Posterior vena cava (tissue), 2 donors: ENCODE results near the gene SSTR5. TPM values are rescaled to one million over a fixed set of nuclear protein-coding genes. Genes with fewer than 3 reads are reported as not detected.

ENCODE experiments used
- DNase-seq: peaks from one replicate; pipeline ENCODE4 v3.0.0-alpha.2; 2020; ENCODE audit warnings: low spot score
- intact Hi-C, 2 donors: fragments of 100-400 bp; cut with DNase I; formaldehyde crosslinking; loops; one replicate each; pipeline versions ENCODE4 v1.14.1 to v1.14.2; 2022 to 2023
- total RNA-seq, 2 donors: library from RNA; stranded (reverse); fragmentation: NEBNext Ultra II Directional; extraction: Animal tissue kit (Norgen Biotek cat#: 25700); gene quantifications; one replicate each; pipeline ENCODE4 v1.2.1, GENCODE V29; 2021
- donor health status: DM: yes; HTN: yes; CAD: no.
- donor health status: DM: yes; HTN: yes; CAD: no.

SSTR5 gene
- total RNA-seq, 2 donors from 2014 or later = not detected

- no peak for DNase-seq
- intact Hi-C loops = no loop called here
Observed at GRCh38 chr16:1108299-1109252, 36.0 kb downstream of the SSTR5 start.

- DNase-seq = no peak
- intact Hi-C loops = loop anchor here in 1 of 2 donors (5.0 kb wide), 1 partner anchor 38 kb away; no protein-coding TSS in a partner anchor
Observed at GRCh38 chr16:1109648-1110047, 37.1 kb downstream of the SSTR5 start.

GRCh38 chr16:1112506-1113184 lies 40.1 kb downstream of the SSTR5 start:
- intact Hi-C loops = loop anchor here in 1 of 2 donors (5.0 kb wide), 1 partner anchor 35 kb away; no protein-coding TSS in a partner anchor
- DNase-seq = no peak

- no peak for DNase-seq
- intact Hi-C loops = loop anchor here in 1 of 2 donors (5.0 kb wide), 1 partner anchor 34 kb away; no protein-coding TSS in a partner anchor
Observed at GRCh38 chr16:1113489-1113888, 40.9 kb downstream of the SSTR5 start.

GRCh38 chr16:1113889-1114526 lies 41.5 kb downstream of the SSTR5 start:
- intact Hi-C loops = loop anchor here in 1 of 2 donors (5.0 kb wide), 1 partner anchor 33 kb away; no protein-coding TSS in a partner anchor
- no peak for DNase-seq

DNA sequence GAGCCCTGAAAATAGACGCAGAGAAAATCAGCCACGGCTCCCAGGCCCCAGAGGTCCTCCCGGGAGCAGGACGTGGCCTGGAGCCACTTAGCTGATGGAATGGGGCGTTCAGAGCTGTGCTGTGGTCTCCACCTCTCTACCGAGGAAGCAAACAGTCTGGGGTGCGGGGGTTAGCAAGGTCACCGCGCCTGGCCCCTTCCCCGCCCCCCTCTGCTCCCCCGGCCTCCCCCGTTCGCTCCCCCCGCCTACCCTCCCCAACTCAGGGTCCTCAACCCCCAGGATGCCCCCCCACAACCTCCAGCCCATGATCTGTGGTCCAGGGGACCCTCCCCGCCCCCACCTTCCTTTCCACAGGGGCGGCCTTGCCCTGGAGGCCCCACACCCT lies 44.1 kb downstream of the SSTR5 start:
- intact Hi-C loops = loop anchor here in 1 of 2 donors (2.0 kb wide), 1 partner anchor 70 kb away; no protein-coding TSS in a partner anchor
- no peak for DNase-seq

DNA sequence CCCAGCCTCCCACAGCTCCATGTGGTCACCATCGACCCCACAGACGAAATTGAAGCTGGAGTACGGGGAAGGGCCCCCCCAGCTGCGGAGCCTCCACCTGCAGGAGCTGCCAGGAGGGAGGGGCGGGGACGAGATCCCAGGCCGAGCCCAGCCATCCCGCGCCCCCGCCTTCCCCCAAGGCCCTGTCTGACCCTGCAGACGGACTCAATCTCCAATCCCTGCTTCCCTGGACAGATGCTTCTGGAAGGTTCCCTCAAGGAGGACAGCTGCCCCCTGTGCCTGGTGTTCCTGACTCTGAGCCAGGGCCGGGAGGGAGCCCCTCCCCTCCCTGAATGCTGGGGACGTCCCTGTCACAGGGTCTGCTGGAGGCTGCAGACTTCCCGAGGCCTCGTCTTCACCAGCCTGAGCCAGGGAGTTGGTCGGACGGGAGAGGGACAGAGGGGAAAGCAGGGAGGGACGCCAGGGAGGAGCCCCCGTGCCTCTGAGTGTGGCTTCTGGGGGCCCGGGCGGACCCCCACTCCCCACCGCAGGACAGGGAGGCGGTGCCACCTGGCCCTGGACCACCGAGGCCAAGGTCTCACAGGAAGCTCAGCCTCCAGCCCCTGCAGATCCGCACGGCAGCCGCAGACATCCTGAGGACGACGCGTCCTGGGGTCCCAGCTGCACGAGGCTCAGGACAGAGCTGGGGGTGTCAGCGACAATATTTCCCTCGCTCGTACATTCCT lies 44.8 kb downstream of the SSTR5 start:
- DNase-seq = no peak
- intact Hi-C loops = loop anchor here in 1 of 2 donors (2.0 kb wide), 1 partner anchor 71 kb away; no protein-coding TSS in a partner anchor

GRCh38 chr16:1117926-1118325 lies 45.4 kb downstream of the SSTR5 start:
- DNase-seq = no peak
- intact Hi-C loops = loop anchor here in 1 of 2 donors (2.0 kb wide), 1 partner anchor 71 kb away; no protein-coding TSS in a partner anchor

- no peak for DNase-seq
- intact Hi-C loops = no loop called here
Observed at GRCh38 chr16:1119129-1119528, 46.6 kb downstream of the SSTR5 start.

DNA sequence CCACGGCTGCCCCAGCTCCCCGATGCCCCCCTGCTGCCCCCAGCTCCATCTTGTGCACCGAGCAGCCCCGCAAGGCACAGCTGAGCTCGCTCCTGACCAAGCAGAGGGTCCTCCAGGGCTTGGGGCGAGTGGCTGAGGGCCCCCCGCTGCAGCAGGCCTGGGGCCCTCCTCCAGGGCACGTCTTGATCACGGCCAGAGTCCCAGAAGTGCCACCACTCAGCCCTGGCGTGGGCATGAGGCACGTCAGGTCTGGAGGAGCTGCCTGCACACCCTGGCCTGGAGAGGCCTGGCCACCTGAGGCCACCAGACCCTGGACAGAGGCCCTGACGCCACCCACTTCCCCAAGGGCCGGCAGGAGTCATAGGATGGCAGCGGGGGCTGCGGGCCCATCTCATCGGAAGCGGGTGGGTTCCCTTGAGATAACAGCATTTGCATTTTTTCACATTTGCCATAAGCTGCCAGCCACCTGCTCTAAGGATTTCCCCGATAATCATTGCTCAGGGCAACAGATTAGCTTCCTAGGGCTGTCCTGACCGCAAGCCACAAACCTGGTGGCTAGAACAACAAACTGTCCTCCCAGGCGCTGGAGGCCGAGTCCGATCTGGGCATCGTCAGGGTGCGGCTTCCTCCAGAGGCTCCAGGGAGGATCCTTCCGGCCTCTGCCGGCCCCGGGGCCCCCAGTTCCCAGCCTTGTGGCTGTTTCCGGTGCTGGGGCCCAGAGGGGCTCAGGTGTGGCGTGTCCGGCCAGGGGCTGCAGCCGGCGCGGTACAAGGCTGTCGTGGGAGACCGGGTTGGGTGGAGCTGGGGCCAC lies 47.4 kb downstream of the SSTR5 start:
- no peak for DNase-seq
- intact Hi-C loops = loop anchor here in 1 of 2 donors (5.0 kb wide), 1 partner anchor 913 kb away; no protein-coding TSS in a partner anchor

GRCh38 chr16:1120577-1120941 lies 48.0 kb downstream of the SSTR5 start:
- intact Hi-C loops = loop anchor here in 1 of 2 donors (5.0 kb wide), 1 partner anchor 913 kb away; no protein-coding TSS in a partner anchor
- no peak for DNase-seq

- no peak for DNase-seq
- intact Hi-C loops = loop anchor here in 1 of 2 donors (5.0 kb wide), 1 partner anchor 914 kb away; no protein-coding TSS in a partner anchor
Observed at GRCh38 chr16:1121009-1121408, 48.5 kb downstream of the SSTR5 start.

GRCh38 chr16:1121601-1122397 lies 49.3 kb downstream of the SSTR5 start:
- no peak for DNase-seq
- intact Hi-C loops = loop anchor here in 1 of 2 donors (5.0 kb wide), 1 partner anchor 914 kb away; no protein-coding TSS in a partner anchor

DNA sequence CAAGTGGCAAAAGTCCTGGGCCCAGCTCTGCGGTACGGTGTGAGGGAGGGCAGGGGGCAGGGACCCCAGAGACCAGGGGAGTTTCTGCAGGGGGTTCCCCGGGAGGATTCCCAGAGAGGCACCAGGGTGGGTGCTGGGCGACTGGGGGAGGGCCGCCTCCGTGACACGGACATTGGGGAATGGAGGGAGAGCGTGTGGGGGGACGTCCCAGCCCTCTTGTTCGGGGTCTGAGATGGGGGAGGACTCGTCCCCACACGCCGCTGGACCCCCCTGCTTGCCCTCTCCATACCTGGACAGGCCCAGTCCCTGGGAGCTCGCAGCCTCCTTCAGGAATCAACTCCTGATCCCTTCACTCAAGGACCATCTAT lies 49.8 kb downstream of the SSTR5 start:
- DNase-seq = no peak
- intact Hi-C loops = loop anchor here in 1 of 2 donors (5.0 kb wide), 1 partner anchor 915 kb away; no protein-coding TSS in a partner anchor

DNA sequence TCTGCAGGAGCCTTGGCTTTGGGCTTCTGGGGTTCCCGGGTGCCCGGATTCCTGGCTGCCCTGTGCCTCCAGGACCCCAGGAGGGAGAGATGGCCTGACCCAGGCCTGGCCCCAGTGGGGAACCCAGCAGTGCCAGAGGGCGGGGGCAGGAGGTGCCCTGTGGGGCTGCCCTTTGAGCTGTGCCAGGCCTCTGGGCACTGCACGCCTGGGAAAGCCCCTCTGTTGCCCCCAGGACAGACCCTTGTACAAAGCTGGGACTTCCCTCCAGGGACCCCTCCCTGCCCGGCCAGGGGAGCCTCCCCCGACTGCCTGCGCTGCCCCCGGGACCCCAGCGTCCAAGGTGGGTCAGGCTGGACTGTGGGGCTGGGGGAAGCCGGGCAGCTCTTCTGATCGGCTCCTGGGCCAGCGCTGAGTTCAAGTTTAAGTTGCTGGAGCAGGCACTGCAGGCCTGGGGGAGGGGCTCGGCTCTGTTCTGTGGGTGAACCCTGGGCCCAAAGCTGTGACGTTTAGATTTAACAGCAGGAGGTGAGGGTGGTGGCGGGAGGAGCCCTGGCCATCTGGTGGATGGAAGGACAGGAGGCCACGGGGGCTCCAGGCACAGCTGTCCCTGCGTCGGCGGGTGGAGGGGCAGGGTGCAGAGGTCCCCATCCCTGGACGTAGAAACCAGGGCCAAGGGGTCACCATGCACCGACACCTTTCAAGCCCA lies 51.1 kb downstream of the SSTR5 start:
- no peak for DNase-seq
- intact Hi-C loops = loop anchor here in 1 of 2 donors (5.0 kb wide), 1 partner anchor 916 kb away; no protein-coding TSS in a partner anchor

GRCh38 chr16:1124291-1124690 lies 51.7 kb downstream of the SSTR5 start:
- intact Hi-C loops = loop anchor here in 1 of 2 donors (5.0 kb wide), 1 partner anchor 917 kb away; no protein-coding TSS in a partner anchor
- no peak for DNase-seq
